ENCODE results near the gene AGPAT1.

AGPAT1 gene

DNA sequence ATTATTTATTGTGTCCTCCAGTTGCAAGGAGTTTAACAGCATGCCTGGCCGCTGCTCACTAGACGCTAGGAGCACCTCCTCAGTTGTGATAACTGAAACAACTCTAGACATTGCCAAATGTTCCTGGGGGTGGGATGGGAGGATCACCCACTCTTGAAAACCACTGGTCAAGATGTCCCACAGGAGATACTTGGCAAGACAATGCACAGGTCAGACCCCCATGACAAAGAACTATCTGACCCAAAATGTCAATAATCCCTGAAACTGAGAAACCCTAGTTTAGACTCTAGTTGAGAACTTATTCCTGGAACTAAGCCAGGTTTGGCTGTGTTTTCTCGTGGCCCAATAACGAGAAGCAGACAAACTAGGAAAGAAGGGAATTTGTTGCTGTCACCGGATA, 36.3 kb downstream of the AGPAT1 start:
- no peak for TF ChIP-seq FOXP2 (optimal IDR thresholded peaks at IDR 0.05; ENCODE audit: borderline replicate concordance, extremely low read depth, extremely low read length, insufficient read depth)
- TF ChIP-seq TAF1 (IDR thresholded peaks at IDR 0.05; ENCODE audit: borderline replicate concordance, insufficient read depth, low read length): no peak
- TF ChIP-seq SIN3A (IDR thresholded peaks at IDR 0.05; ENCODE audit: borderline replicate concordance, insufficient read depth, low read length): no peak
- TF ChIP-seq POLR2AphosphoS5 (IDR thresholded peaks at IDR 0.05; ENCODE audit: low read depth, low read length): no peak
- TF ChIP-seq, protein P1, sequence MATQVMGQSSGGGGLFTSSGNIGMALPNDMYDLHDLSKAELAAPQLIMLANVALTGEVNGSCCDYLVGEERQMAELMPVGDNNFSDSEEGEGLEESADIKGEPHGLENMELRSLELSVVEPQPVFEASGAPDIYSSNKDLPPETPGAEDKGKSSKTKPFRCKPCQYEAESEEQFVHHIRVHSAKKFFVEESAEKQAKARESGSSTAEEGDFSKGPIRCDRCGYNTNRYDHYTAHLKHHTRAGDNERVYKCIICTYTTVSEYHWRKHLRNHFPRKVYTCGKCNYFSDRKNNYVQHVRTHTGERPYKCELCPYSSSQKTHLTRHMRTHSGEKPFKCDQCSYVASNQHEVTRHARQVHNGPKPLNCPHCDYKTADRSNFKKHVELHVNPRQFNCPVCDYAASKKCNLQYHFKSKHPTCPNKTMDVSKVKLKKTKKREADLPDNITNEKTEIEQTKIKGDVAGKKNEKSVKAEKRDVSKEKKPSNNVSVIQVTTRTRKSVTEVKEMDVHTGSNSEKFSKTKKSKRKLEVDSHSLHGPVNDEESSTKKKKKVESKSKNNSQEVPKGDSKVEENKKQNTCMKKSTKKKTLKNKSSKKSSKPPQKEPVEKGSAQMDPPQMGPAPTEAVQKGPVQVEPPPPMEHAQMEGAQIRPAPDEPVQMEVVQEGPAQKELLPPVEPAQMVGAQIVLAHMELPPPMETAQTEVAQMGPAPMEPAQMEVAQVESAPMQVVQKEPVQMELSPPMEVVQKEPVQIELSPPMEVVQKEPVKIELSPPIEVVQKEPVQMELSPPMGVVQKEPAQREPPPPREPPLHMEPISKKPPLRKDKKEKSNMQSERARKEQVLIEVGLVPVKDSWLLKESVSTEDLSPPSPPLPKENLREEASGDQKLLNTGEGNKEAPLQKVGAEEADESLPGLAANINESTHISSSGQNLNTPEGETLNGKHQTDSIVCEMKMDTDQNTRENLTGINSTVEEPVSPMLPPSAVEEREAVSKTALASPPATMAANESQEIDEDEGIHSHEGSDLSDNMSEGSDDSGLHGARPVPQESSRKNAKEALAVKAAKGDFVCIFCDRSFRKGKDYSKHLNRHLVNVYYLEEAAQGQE (IDR thresholded peaks at IDR 0.05; ENCODE audit: insufficient read depth in 1 of 2, low read depth in 2 of 2, low read length in 2 of 2): no peak

DNA sequence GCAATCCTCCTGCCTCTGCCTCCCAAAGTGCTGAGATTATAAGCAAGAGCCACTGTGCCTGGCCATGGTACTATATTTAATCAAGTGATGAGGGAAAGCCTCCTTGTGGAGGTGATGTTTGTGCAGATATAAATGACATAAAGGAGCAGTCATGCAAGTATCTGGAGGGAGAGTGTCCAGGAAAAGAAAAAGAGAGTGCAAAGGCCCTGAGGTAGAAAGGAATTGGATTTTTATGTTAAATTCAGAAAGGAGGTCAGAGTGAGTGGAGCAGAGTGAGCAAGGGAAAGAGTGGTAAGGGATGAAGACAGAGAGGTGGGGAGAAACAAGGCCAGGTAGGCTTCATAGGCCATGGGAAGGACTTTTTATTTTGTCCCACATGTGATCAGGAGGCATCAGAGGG, 38.4 kb downstream of the AGPAT1 start:
- TF ChIP-seq, protein P1 (IDR thresholded peaks at IDR 0.05; ENCODE audit: insufficient read depth in 1 of 2, low read depth in 2 of 2, low read length in 2 of 2): no peak
- TF ChIP-seq SIN3A (IDR thresholded peaks at IDR 0.05; ENCODE audit: borderline replicate concordance, insufficient read depth, low read length) (no peak), POLR2AphosphoS5 (IDR thresholded peaks at IDR 0.05; ENCODE audit: low read depth, low read length) (no peak), FOXP2 (optimal IDR thresholded peaks at IDR 0.05; ENCODE audit: borderline replicate concordance, extremely low read depth, extremely low read length, insufficient read depth) (no peak)

DNA sequence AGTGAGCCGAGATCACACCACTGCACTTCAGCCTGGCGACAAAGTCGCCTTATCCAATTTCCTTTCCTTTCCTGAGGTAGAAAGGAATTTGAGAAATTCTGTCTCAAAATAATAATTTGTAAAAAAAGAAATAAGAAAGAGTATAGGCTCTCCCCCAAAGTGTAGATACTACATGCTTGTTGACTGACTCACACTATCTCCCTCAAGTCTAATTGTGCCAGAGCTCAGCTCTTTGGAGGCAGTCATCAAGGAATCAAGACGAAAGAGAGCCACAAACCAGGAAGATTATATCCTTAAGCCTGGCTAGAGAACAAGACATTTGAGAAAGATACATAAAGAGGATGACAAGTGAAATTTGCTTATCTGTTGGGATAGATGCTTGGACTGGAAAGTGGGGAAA, 42.1 kb downstream of the AGPAT1 start:
- TF ChIP-seq POLR2AphosphoS5 (IDR thresholded peaks at IDR 0.05; ENCODE audit: low read depth, low read length) (no peak), TAF1 (IDR thresholded peaks at IDR 0.05; ENCODE audit: borderline replicate concordance, insufficient read depth, low read length) (no peak), SIN3A (IDR thresholded peaks at IDR 0.05; ENCODE audit: borderline replicate concordance, insufficient read depth, low read length) (no peak), FOXP2 (optimal IDR thresholded peaks at IDR 0.05; ENCODE audit: borderline replicate concordance, extremely low read depth, extremely low read length, insufficient read depth) (no peak)
- TF ChIP-seq, protein P1 (IDR thresholded peaks at IDR 0.05; ENCODE audit: insufficient read depth in 1 of 2, low read depth in 2 of 2, low read length in 2 of 2): no peak

DNA sequence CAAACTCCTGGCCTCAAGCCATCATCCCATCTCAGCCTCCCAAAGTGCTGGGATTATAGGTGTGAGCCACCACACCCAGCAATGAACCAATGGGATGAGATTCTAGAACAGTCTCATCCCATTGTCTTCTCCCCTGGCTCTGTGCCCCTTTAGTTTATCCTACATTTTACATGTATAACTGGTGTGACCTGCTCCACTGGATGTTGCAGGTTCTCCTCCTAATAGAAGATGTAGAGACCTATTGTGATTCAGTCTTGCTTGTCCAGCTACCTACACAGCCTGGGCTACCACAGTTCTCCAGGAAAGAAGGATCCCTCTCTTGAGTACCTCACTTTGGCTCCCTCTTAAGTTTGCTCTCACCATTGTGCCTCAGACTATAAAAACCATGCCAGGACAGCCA, 43.8 kb downstream of the AGPAT1 start:
- TF ChIP-seq TAF1 (IDR thresholded peaks at IDR 0.05; ENCODE audit: borderline replicate concordance, insufficient read depth, low read length) (no peak), FOXP2 (optimal IDR thresholded peaks at IDR 0.05; ENCODE audit: borderline replicate concordance, extremely low read depth, extremely low read length, insufficient read depth) (no peak), POLR2AphosphoS5 (IDR thresholded peaks at IDR 0.05; ENCODE audit: low read depth, low read length) (no peak), SIN3A (IDR thresholded peaks at IDR 0.05; ENCODE audit: borderline replicate concordance, insufficient read depth, low read length) (no peak)
- TF ChIP-seq, protein P1 (IDR thresholded peaks at IDR 0.05; ENCODE audit: insufficient read depth in 1 of 2, low read depth in 2 of 2, low read length in 2 of 2): no peak

DNA sequence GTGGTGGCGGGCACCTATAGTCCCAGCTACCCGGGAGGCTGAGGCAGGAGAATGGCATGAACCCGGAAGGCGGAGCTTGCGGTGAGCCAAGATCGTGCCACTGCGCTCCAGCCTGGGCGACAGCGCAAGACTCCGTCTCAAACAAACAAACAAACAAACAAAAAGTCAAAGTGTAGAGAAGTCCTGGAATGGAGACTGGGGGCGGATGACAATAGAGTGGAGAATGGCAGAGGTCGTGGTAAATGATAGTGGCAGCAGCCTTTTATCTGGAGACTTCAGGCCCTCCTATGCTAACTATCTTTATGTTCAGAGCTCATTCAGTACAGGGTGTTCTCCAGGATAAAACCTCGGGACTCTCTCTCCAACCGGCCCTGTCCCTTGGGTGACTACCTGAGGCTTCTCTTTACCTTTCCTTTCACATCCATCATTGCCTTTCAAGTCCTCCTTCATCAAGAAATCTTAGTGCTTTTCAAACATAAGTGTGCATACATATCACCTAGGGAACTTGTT, 44.4 kb downstream of the AGPAT1 start:
- TF ChIP-seq FOXP2 (optimal IDR thresholded peaks at IDR 0.05; ENCODE audit: borderline replicate concordance, extremely low read depth, extremely low read length, insufficient read depth): no peak
- TF ChIP-seq TAF1 (IDR thresholded peaks at IDR 0.05; ENCODE audit: borderline replicate concordance, insufficient read depth, low read length): no peak
- TF ChIP-seq, protein P1 (IDR thresholded peaks at IDR 0.05; ENCODE audit: insufficient read depth in 1 of 2, low read depth in 2 of 2, low read length in 2 of 2): no peak
- no peak for TF ChIP-seq SIN3A (IDR thresholded peaks at IDR 0.05; ENCODE audit: borderline replicate concordance, insufficient read depth, low read length)
- TF ChIP-seq POLR2AphosphoS5 (IDR thresholded peaks at IDR 0.05; ENCODE audit: low read depth, low read length): no peak
